ENCODE results near the gene ZNHIT2. TPM values are rescaled to one million over a fixed set of nuclear protein-coding genes. Genes with fewer than 3 reads are reported as not detected.
A peak's percentile ranks its signal among the peaks of the same experiment; 100 is the strongest.

ZNHIT2 gene
- polyA plus RNA-seq = 10 to 100 TPM; 12.4 to 13.3 TPM

GRCh38 chr11:65117206-65118096 is at the start of gene ZNHIT2:
Gene ZNHIT2 (minus strand): TSS chr11:65117701. CDS start chr11:65117653, 48 bp downstream.
- Histone ChIP-seq H3K36me3 (ENCODE audit: control insufficient read depth in 2 of 2, insufficient read depth in 2 of 2, low read length in 1 of 2) (peaks cover 0 to 23% of the 10 kb centered on the region in 2 donors), H3K4me3 (ENCODE audit: low read depth in 1 of 2, low read length in 2 of 2) (peak within 1 kb of the TSS; percentile 67 to 90), H3K27ac (ENCODE audit: low read depth in 2 of 2, low read length in 1 of 2) (peak within 1 kb of the TSS; percentile 90 to 94), H3K9me3 (ENCODE audit: control insufficient read depth in 2 of 2, insufficient read depth in 1 of 2, low read depth in 1 of 2, low read length in 1 of 2) (no peaks in the 10 kb centered on the region), H3K27me3 (ENCODE audit: control insufficient read depth in 1 of 2, insufficient read depth in 2 of 2, low read length in 2 of 2) (no peaks in the 10 kb centered on the region), H3K4me1 (ENCODE audit: control insufficient read depth in 2 of 2, insufficient read depth in 2 of 2, low read length in 1 of 2) (peaks cover 9 to 25% of the 10 kb centered on the region in 2 donors)
- 0 to 1% methylated on average over 88 to 89 of the region's 89 CpGs for WGBS, 2 donors

- H3K9me3 ChIP-seq (ENCODE audit: control insufficient read depth in 2 of 2, insufficient read depth in 1 of 2, low read depth in 1 of 2, low read length in 1 of 2) = no peaks in the 10 kb centered on the region
- no peak overlapping the region for H3K4me3 ChIP-seq (ENCODE audit: low read depth in 1 of 2, low read length in 2 of 2)
- H3K4me1 ChIP-seq (ENCODE audit: control insufficient read depth in 2 of 2, insufficient read depth in 2 of 2, low read length in 1 of 2) = peaks cover 0 to 2% of the 10 kb centered on the region in 2 donors
- no peak overlapping the region for H3K27ac ChIP-seq (ENCODE audit: low read depth in 2 of 2, low read length in 1 of 2)
- 85 to 93% methylated on average over 3 of the region's 3 CpGs for WGBS, 2 donors
- H3K27me3 ChIP-seq (ENCODE audit: control insufficient read depth in 1 of 2, insufficient read depth in 2 of 2, low read length in 2 of 2) = no peaks in the 10 kb centered on the region
- H3K36me3 ChIP-seq (ENCODE audit: control insufficient read depth in 2 of 2, insufficient read depth in 2 of 2, low read length in 1 of 2) = no peaks in the 10 kb centered on the region
Measured at GRCh38 chr11:65166893-65167292, 49.4 kb upstream of the ZNHIT2 start.

DNA sequence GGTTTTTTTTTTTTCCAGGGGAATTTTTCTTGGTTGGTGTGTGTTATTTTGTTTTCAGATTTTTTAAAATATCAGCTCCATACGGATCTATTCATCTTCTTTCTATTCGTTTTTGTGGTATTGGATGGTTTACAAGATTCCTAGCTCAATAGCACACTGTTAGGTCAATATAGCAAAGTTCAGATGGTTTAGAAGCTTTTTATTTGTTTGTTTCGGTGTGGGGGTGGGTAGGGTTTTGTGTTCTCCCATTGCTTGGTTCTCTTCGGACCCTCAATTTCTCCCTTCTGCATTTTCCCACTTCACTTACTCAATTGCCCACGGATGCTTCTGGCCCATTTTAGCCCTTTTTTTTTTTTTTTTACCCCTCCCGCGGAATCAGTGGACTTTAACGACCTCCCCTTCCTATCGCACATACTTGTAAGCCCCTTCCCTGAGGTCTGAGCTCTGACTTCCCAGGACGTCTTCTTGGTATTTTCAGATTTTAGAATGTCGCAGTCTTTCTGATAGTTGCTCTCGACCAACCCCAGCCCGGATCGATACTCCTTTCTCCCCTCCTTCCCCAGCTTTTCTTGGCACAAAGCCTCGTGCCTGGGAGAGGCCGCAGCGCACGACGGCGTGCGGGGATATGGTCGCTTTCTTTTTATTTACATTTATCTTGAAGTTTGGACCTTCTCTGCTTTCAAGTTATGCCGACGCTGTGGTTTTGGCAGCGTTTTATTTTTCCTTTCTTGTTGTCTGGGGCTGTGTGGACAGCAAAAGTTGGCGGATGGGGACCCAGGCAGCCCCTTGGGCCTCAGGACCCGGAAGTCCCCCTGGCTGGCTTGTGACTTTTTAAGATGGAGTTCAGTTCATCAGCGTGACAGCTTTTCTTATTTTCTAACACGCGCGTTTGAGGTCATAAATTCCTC is 48.2 kb upstream of the ZNHIT2 start:
- Histone ChIP-seq H3K4me3 (ENCODE audit: low read depth in 1 of 2, low read length in 2 of 2) (peak overlapping the region in 1 of 2 donors; percentile 16), H3K27ac (ENCODE audit: low read depth in 2 of 2, low read length in 1 of 2) (no peak overlapping the region), H3K27me3 (ENCODE audit: control insufficient read depth in 1 of 2, insufficient read depth in 2 of 2, low read length in 2 of 2) (no peaks in the 10 kb centered on the region), H3K36me3 (ENCODE audit: control insufficient read depth in 2 of 2, insufficient read depth in 2 of 2, low read length in 1 of 2) (no peaks in the 10 kb centered on the region), H3K9me3 (ENCODE audit: control insufficient read depth in 2 of 2, insufficient read depth in 1 of 2, low read depth in 1 of 2, low read length in 1 of 2) (no peaks in the 10 kb centered on the region), H3K4me1 (ENCODE audit: control insufficient read depth in 2 of 2, insufficient read depth in 2 of 2, low read length in 1 of 2) (no peaks in the 10 kb centered on the region)
- 45 to 48% methylated on average over 31 of the region's 31 CpGs for WGBS, 2 donors

DNA sequence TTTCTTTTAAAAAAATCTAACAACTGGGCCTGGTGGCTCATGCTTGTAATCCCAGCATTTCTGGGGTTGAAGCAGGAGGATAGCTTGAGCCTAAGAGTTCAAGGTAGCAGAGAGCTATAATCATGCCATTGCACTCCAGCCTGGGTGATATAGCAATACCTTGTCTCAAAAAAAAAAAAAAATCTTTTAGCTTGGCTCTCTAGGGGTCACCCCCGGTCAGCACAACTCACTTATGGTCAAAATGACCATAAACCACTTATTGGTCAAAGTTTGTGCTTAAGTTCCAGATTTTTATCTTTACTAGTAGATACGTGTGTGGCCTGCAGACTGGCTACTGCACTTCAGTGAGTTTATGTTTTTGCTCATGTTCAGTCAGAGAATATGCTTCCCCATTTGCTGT is 46.2 kb upstream of the ZNHIT2 start:
- no peaks in the 10 kb centered on the region for H3K36me3 ChIP-seq (ENCODE audit: control insufficient read depth in 2 of 2, insufficient read depth in 2 of 2, low read length in 1 of 2)
- H3K27ac ChIP-seq (ENCODE audit: low read depth in 2 of 2, low read length in 1 of 2) = no peak overlapping the region
- H3K9me3 ChIP-seq (ENCODE audit: control insufficient read depth in 2 of 2, insufficient read depth in 1 of 2, low read depth in 1 of 2, low read length in 1 of 2) = no peaks in the 10 kb centered on the region
- H3K4me1 ChIP-seq (ENCODE audit: control insufficient read depth in 2 of 2, insufficient read depth in 2 of 2, low read length in 1 of 2) = no peaks in the 10 kb centered on the region
- WGBS, 2 donors = 78 to 82% methylated on average over 2 of the region's 2 CpGs
- no peaks in the 10 kb centered on the region for H3K27me3 ChIP-seq (ENCODE audit: control insufficient read depth in 1 of 2, insufficient read depth in 2 of 2, low read length in 2 of 2)
- H3K4me3 ChIP-seq (ENCODE audit: low read depth in 1 of 2, low read length in 2 of 2) = no peak overlapping the region

- H3K9me3 ChIP-seq (ENCODE audit: control insufficient read depth in 2 of 2, insufficient read depth in 1 of 2, low read depth in 1 of 2, low read length in 1 of 2) = no peaks in the 10 kb centered on the region
- H3K27ac ChIP-seq (ENCODE audit: low read depth in 2 of 2, low read length in 1 of 2) = no peak overlapping the region
- no peaks in the 10 kb centered on the region for H3K4me1 ChIP-seq (ENCODE audit: control insufficient read depth in 2 of 2, insufficient read depth in 2 of 2, low read length in 1 of 2)
- H3K36me3 ChIP-seq (ENCODE audit: control insufficient read depth in 2 of 2, insufficient read depth in 2 of 2, low read length in 1 of 2) = no peaks in the 10 kb centered on the region
- no peaks in the 10 kb centered on the region for H3K27me3 ChIP-seq (ENCODE audit: control insufficient read depth in 1 of 2, insufficient read depth in 2 of 2, low read length in 2 of 2)
- 76 to 82% methylated on average over 3 of the region's 3 CpGs for WGBS, 2 donors
- no peak overlapping the region for H3K4me3 ChIP-seq (ENCODE audit: low read depth in 1 of 2, low read length in 2 of 2)
Measured at GRCh38 chr11:65160643-65161042, 43.1 kb upstream of the ZNHIT2 start.

GRCh38 chr11:65159012-65159411 is 41.5 kb upstream of the ZNHIT2 start:
- no peaks in the 10 kb centered on the region for H3K9me3 ChIP-seq (ENCODE audit: control insufficient read depth in 2 of 2, insufficient read depth in 1 of 2, low read depth in 1 of 2, low read length in 1 of 2)
- no peaks in the 10 kb centered on the region for H3K27me3 ChIP-seq (ENCODE audit: control insufficient read depth in 1 of 2, insufficient read depth in 2 of 2, low read length in 2 of 2)
- no peaks in the 10 kb centered on the region for H3K36me3 ChIP-seq (ENCODE audit: control insufficient read depth in 2 of 2, insufficient read depth in 2 of 2, low read length in 1 of 2)
- H3K4me1 ChIP-seq (ENCODE audit: control insufficient read depth in 2 of 2, insufficient read depth in 2 of 2, low read length in 1 of 2) = no peaks in the 10 kb centered on the region
- no peak overlapping the region for H3K27ac ChIP-seq (ENCODE audit: low read depth in 2 of 2, low read length in 1 of 2)
- no peak overlapping the region for H3K4me3 ChIP-seq (ENCODE audit: low read depth in 1 of 2, low read length in 2 of 2)
- 65 to 73% methylated on average over 5 of the region's 5 CpGs for WGBS, 2 donors

GRCh38 chr11:65157336-65157735 is 39.8 kb upstream of the ZNHIT2 start:
- no peaks in the 10 kb centered on the region for H3K4me1 ChIP-seq (ENCODE audit: control insufficient read depth in 2 of 2, insufficient read depth in 2 of 2, low read length in 1 of 2)
- no peaks in the 10 kb centered on the region for H3K27me3 ChIP-seq (ENCODE audit: control insufficient read depth in 1 of 2, insufficient read depth in 2 of 2, low read length in 2 of 2)
- no peaks in the 10 kb centered on the region for H3K9me3 ChIP-seq (ENCODE audit: control insufficient read depth in 2 of 2, insufficient read depth in 1 of 2, low read depth in 1 of 2, low read length in 1 of 2)
- no peak overlapping the region for H3K27ac ChIP-seq (ENCODE audit: low read depth in 2 of 2, low read length in 1 of 2)
- H3K36me3 ChIP-seq (ENCODE audit: control insufficient read depth in 2 of 2, insufficient read depth in 2 of 2, low read length in 1 of 2) = no peaks in the 10 kb centered on the region
- 76 to 83% methylated on average over 3 of the region's 3 CpGs for WGBS, 2 donors
- H3K4me3 ChIP-seq (ENCODE audit: low read depth in 1 of 2, low read length in 2 of 2) = no peak overlapping the region

DNA sequence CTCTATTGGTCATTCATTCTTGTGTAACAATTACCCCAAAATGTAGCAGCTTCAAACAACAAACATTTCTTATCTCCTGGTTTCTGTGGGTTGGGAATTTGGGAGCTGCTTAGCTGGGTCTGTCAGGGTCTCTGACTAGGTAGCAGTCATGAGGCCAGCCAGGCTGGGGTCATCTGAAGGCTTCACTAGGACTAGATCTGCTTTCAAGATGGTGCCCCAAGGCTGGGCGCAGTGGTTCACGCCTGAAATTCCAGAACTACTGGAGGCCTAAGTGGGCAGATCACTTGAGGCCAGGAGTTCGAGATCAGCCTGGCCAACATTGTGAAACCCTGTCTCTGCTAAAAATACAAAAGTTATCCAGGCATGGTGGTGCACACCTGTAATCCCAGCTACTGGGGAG is 39.4 kb upstream of the ZNHIT2 start:
- H3K9me3 ChIP-seq (ENCODE audit: control insufficient read depth in 2 of 2, insufficient read depth in 1 of 2, low read depth in 1 of 2, low read length in 1 of 2) = no peaks in the 10 kb centered on the region
- 89 to 94% methylated on average over 3 of the region's 3 CpGs for WGBS, 2 donors
- H3K36me3 ChIP-seq (ENCODE audit: control insufficient read depth in 2 of 2, insufficient read depth in 2 of 2, low read length in 1 of 2) = no peaks in the 10 kb centered on the region
- H3K4me3 ChIP-seq (ENCODE audit: low read depth in 1 of 2, low read length in 2 of 2) = no peak overlapping the region
- no peaks in the 10 kb centered on the region for H3K4me1 ChIP-seq (ENCODE audit: control insufficient read depth in 2 of 2, insufficient read depth in 2 of 2, low read length in 1 of 2)
- H3K27me3 ChIP-seq (ENCODE audit: control insufficient read depth in 1 of 2, insufficient read depth in 2 of 2, low read length in 2 of 2) = no peaks in the 10 kb centered on the region
- H3K27ac ChIP-seq (ENCODE audit: low read depth in 2 of 2, low read length in 1 of 2) = no peak overlapping the region

- no peaks in the 10 kb centered on the region for H3K4me1 ChIP-seq (ENCODE audit: control insufficient read depth in 2 of 2, insufficient read depth in 2 of 2, low read length in 1 of 2)
- no peaks in the 10 kb centered on the region for H3K27me3 ChIP-seq (ENCODE audit: control insufficient read depth in 1 of 2, insufficient read depth in 2 of 2, low read length in 2 of 2)
- WGBS, 2 donors = 96% methylated on average over 3 of the region's 3 CpGs
- H3K9me3 ChIP-seq (ENCODE audit: control insufficient read depth in 2 of 2, insufficient read depth in 1 of 2, low read depth in 1 of 2, low read length in 1 of 2) = no peaks in the 10 kb centered on the region
- H3K27ac ChIP-seq (ENCODE audit: low read depth in 2 of 2, low read length in 1 of 2) = no peak overlapping the region
- H3K36me3 ChIP-seq (ENCODE audit: control insufficient read depth in 2 of 2, insufficient read depth in 2 of 2, low read length in 1 of 2) = no peaks in the 10 kb centered on the region
- H3K4me3 ChIP-seq (ENCODE audit: low read depth in 1 of 2, low read length in 2 of 2) = no peak overlapping the region
Measured at GRCh38 chr11:65156256-65156655, 38.8 kb upstream of the ZNHIT2 start.

All from esophagus (tissue), 2 donors.